NCI-H2171 (cell line): Measurements from ENCODE around the gene FLVCR2.
"Not testable (repeated sequence)": the region's sequence is repeated elsewhere in the genome, so short reads cannot be mapped to it uniquely, and the experiment has no call there.

ENCODE experiments used
- DNase-seq: peaks from one replicate; lab custom pipeline; 2025; lab: John Stamatoyannopoulos, UW

Gene FLVCR2

GRCh38 chr14:75667099-75667765, 88.8 kb downstream of the FLVCR2 start:
- peak; percentile 9 for DNase-seq

DNA sequence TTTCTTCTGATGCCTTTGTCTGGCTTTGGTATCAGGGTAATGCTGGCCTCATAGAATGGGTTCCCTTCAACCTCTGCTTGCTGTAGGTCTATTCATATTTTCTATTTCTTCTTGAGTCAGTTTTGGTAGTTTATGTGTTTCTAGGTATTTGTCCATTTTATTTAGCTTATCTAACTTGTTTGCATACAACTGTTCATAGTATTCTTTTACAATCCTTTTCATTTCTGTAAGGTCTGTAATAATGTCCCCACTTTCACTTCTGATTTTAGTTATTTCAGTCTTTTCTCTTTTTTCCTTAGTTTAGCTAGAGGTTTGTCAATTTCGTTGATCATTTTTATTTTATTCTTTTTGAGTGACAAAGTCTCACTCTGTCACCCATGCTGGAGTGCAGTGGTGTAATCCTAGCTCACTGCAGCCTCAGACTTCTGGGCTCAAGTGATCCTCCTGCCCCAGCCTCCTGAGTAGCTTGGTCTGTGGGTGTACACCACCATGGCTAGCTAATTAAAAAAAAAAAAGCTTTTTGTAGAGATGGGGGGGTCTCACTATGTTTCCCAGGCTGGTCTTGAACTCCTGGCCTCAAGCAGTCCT, 94.3 kb downstream of the FLVCR2 start:
- DNase-seq = no peak

- DNase-seq = no peak
Measured at GRCh38 chr14:75673345-75674035, 95.1 kb downstream of the FLVCR2 start.

GRCh38 chr14:75675265-75675960, 97.0 kb downstream of the FLVCR2 start:
- DNase-seq = no peak

DNA sequence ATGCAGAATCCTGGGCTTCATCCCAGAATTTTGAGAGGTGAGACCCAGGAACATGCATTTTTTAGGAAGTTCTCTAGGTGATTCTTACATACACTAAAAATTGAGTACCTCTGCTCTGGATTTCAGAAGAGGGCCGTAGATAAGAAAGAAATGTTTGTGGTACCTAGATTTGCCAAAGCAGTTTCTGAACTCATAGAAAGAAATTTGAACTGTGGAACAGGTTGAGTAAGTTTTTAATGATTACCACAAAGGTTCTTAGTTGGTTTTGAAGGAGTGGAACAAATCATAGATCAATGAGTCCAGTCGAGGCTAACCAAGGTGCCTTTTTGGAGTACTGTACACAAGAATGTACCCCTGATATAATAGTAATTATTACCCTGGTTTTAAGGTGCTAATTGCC, 107.5 kb downstream of the FLVCR2 start:
- no peak for DNase-seq

DNA sequence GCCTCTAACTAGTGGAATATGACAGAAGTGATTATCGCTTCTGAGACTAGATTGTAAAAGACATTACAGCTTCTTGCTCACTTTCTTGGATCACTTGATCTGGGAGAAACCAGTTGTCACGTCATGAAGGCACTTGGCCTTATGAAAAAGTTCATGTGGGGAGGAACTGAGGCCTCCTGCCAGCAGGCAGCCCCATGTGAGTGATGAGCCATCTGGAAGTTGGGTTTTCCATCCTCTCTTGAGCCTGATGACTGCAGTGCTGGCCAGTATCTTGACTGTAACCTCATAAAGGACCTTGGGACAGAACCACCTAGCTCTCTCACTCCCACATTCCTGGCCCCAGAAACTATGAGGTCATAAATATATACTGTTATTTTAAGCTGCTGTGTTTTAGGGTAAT, 110.6 kb downstream of the FLVCR2 start:
- no peak for DNase-seq

DNA sequence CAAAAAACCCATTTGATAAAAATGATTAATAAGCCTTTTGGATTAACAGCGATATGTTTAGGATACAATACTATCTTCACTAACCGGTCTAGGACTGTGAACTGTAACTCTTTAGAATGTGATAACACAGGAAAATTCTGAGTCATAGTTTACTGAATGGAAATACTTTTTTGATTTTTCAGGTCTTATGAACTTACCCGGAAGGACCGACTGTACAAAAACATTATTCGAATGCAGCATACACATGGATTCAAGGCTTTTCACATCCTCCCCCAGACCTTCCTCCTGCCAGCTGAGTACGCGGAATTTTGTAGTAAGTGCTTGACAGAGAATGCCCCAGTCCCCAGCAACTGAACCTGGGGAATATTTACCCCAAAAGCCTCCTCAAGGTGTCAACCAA, 111.6 kb downstream of the FLVCR2 start:
- DNase-seq = no peak

DNA sequence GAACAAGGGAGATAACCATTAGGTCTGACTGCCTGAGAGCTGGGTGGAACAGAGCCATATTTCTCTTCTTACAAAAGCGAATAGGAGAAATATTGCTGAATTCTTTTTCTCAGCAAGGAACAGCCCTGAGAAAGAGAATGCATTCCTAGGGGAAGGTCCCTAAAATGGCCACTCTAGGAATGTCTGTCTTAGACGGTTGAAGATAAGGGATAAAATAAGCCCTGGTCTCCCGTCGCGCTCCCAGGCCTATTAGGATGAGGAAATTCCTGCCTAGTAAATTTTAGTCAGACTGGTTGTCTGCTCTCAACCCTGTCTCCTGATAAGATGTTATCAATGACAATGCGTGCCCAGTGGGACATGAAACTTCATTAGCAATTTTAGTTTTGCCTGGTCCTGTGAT, 116.6 kb downstream of the FLVCR2 start:
- DNase-seq = not testable (repeated sequence)

DNA sequence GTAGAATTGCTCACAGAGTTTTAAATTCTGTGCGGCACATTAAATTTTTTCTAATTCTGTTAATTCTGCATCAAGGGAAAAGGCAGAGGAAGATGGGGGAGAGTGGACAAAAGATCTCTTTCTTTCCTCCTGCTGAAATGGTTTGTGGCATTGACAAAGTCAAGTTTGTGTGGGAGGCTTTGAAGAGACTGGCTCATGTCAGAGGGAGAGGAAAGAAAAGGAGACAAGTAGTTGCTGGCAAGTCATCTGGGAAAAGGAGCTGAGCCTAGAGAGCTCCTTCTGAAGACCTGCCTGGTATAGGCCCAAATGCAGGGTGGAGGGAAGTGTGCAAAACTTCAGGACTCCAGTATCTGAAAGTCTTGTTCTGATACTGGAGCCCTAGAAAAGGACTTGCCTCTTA, 119.0 kb downstream of the FLVCR2 start:
- no peak for DNase-seq
